ENCODE data around the gene TLX2. TPM values are rescaled to one million over a fixed set of nuclear protein-coding genes. Genes with fewer than 3 reads are reported as not detected.

TLX2 gene
- total and polyA plus RNA-seq, 2 of the 13 experiments (the other 11 are each of a cell fraction or from before 2014, with no cell fraction given): 0.05 to 0.20 TPM

DNA sequence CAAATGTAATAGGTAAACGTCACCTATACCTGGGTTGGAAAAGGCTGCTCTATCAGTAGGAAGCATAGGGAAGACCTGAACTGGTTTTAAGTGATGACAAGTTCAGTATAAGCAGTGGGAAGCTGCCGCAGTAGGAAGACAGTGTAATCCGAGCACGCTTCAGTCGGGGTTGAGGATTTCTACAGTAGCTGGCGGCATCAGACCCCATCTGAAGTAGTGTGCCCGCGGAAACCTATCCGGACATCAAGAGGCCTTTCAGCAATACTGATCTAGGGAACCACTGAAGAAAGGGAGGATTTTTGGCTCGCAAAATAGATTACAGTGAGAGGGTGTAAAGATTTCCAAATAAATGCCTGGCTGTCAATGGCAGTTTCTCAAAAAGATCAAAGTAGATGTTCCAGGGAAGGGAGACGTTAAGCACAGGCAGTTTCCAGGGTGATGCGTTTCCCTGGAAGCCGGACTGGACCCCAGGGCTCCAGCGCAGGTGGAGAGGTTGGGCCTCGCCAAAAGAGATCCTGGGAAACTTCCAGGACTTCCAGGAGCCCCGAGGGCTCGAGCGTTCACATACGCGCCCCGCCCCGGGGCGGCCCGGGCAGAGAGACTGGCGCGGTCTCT, 34.1 kb downstream of the TLX2 start (continued):
- TF ChIP-seq, protein P1, sequence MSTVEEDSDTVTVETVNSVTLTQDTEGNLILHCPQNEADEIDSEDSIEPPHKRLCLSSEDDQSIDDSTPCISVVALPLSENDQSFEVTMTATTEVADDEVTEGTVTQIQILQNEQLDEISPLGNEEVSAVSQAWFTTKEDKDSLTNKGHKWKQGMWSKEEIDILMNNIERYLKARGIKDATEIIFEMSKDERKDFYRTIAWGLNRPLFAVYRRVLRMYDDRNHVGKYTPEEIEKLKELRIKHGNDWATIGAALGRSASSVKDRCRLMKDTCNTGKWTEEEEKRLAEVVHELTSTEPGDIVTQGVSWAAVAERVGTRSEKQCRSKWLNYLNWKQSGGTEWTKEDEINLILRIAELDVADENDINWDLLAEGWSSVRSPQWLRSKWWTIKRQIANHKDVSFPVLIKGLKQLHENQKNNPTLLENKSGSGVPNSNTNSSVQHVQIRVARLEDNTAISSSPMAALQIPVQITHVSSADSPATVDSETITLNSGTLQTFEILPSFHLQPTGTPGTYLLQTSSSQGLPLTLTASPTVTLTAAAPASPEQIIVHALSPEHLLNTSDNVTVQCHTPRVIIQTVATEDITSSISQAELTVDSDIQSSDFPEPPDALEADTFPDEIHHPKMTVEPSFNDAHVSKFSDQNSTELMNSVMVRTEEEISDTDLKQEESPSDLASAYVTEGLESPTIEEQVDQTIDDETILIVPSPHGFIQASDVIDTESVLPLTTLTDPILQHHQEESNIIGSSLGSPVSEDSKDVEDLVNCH (CRISPR knock-in tag; IDR thresholded peaks at IDR 0.05): no peak
- TF ChIP-seq CAMTA2 (CRISPR knock-in tag; IDR thresholded peaks at IDR 0.05; ENCODE audit: borderline replicate concordance) (no peak), AGO1 (IDR thresholded peaks at IDR 0.05; ENCODE audit: low read depth, low read length, poor library complexity, severe bottlenecking) (no peak), SMAD3 (CRISPR knock-in tag; IDR thresholded peaks at IDR 0.05) (no peak), JUN (CRISPR knock-in tag; IDR thresholded peaks at IDR 0.05) (no peak), SNAI1 (CRISPR knock-in tag; IDR thresholded peaks at IDR 0.05; ENCODE audit: borderline replicate concordance) (0 out of 2 replicates have a peak, but pooled peaks have one; percentile 46), HMG20B (CRISPR knock-in tag; conservative IDR thresholded peaks at IDR 0.05) (no peak), HIVEP1 (CRISPR knock-in tag; IDR thresholded peaks at IDR 0.05) (0 out of 2 replicates have a peak, but pooled peaks have one; percentile 41), ZNF235 (CRISPR knock-in tag; IDR thresholded peaks at IDR 0.05; ENCODE audit: borderline replicate concordance) (0 out of 2 replicates have a peak, but pooled peaks have one; percentile 55), ZNF354B (CRISPR knock-in tag; IDR thresholded peaks at IDR 0.05) (no peak)
- TF ChIP-seq, protein P2, sequence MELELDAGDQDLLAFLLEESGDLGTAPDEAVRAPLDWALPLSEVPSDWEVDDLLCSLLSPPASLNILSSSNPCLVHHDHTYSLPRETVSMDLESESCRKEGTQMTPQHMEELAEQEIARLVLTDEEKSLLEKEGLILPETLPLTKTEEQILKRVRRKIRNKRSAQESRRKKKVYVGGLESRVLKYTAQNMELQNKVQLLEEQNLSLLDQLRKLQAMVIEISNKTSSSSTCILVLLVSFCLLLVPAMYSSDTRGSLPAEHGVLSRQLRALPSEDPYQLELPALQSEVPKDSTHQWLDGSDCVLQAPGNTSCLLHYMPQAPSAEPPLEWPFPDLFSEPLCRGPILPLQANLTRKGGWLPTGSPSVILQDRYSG (CRISPR knock-in tag; IDR thresholded peaks at IDR 0.05): no peak
- TF ChIP-seq, protein P3, sequence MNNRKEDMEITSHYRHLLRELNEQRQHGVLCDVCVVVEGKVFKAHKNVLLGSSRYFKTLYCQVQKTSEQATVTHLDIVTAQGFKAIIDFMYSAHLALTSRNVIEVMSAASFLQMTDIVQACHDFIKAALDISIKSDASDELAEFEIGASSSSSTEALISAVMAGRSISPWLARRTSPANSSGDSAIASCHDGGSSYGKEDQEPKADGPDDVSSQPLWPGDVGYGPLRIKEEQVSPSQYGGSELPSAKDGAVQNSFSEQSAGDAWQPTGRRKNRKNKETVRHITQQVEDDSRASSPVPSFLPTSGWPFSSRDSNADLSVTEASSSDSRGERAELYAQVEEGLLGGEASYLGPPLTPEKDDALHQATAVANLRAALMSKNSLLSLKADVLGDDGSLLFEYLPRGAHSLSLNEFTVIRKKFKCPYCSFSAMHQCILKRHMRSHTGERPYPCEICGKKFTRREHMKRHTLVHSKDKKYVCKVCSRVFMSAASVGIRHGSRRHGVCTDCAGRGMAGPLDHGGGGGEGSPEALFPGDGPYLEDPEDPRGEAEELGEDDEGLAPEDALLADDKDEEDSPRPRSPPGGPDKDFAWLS (CRISPR knock-in tag; IDR thresholded peaks at IDR 0.05; ENCODE audit: borderline replicate concordance): 0 out of 2 replicates have a peak, but pooled peaks have one; percentile 12

Measured in HepG2 (cell line).